H1 (cell line): ENCODE results near the gene ARHGAP28. TPM values are rescaled to one million over a fixed set of nuclear protein-coding genes. Genes with fewer than 3 reads are reported as not detected.

Source experiments
- CTCF ChIA-PET: fragments of 300-600 bp; sonication (Branson Sonifier 250); formaldehyde crosslinking; loops from one replicate; lab custom pipeline; 2021; ENCODE audit not compliant: partially characterized antibody; lab: Charles Lee
- POLR2A ChIA-PET: fragments of 300-600 bp; sonication (Branson Sonifier 250); formaldehyde crosslinking; loops from one replicate; lab custom pipeline; 2021; ENCODE audit warnings: inconsistent platforms; ENCODE audit not compliant: partially characterized antibody; lab: Charles Lee
- DNase-seq, 2 experiments: peaks; one replicate each; pipeline versions ENCODE4 v3.0.0 to v3.0.0-alpha.2; 2010 to 2022; ENCODE audit warnings: low spot score in 2 of 2, low read depth in 1 of 2, mixed read lengths in 1 of 2
- FAIRE-seq: peaks from 2 replicates; lab custom pipeline; 2011; peaks lifted over from hg19 to GRCh38; lab: Jason Lieb, UNC
- H2AFZ ChIP-seq: 2 replicates; pipeline ENCODE4 v1.8.1; 2012; ENCODE audit warnings: low read length, inconsistent platforms
- H2AK5ac ChIP-seq: 2 replicates; pipeline ENCODE4 v1.6.1; 2013; ENCODE audit warnings: low read depth, low read length
- H2BK120ac ChIP-seq: replicated peaks from 2 replicates; pipeline ENCODE3; 2013; ENCODE audit warnings: low read depth, low read length, inconsistent platforms
- H2BK12ac ChIP-seq: 2 replicates; pipeline ENCODE4 v1.6.1; 2013; ENCODE audit warnings: low read depth, low read length
- H2BK15ac ChIP-seq: 2 replicates; pipeline ENCODE4 v1.6.1; 2013; ENCODE audit warnings: low read length
- H2BK20ac ChIP-seq: 2 replicates; pipeline ENCODE4 v1.6.1; 2013; ENCODE audit warnings: low read length
- H2BK5ac ChIP-seq: 2 replicates; pipeline ENCODE4 v1.6.1; 2013; ENCODE audit warnings: low read depth, low read length
- H3K14ac ChIP-seq: 2 replicates; pipeline ENCODE4 v1.6.1; 2013; ENCODE audit warnings: inconsistent platforms; ENCODE audit not compliant: insufficient read length
- H3K18ac ChIP-seq: 2 replicates; pipeline ENCODE4 v1.6.1; 2013; ENCODE audit warnings: low read length; ENCODE audit errors: extremely low read depth
- H3K23ac ChIP-seq: 2 replicates; pipeline ENCODE4 v1.6.1; 2013; ENCODE audit warnings: inconsistent platforms; ENCODE audit not compliant: insufficient read length
- H3K23me2 ChIP-seq: 2 replicates; pipeline ENCODE4 v1.6.1; 2013; ENCODE audit warnings: low read depth, low read length
- H3K27ac ChIP-seq: 2 replicates; pipeline ENCODE4 v1.6.1; 2011; ENCODE audit warnings: low read depth, low read length, inconsistent platforms
- H3K27me3 ChIP-seq, 4 experiments: replicated peaks in 1 of 4; 1 replicate in 1 of 4; 2 replicates in 3 of 4; pipeline versions ENCODE4 v1.6.1 to v1.8.1; 2011 to 2013; ENCODE audit warnings: low read length in 3 of 4, mild to moderate bottlenecking in 3 of 4, inconsistent platforms in 2 of 4, mixed read lengths in 2 of 4, moderate library complexity in 1 of 4; ENCODE audit not compliant: control insufficient read depth in 3 of 4, insufficient read depth in 3 of 4; ENCODE audit errors: extremely low read depth in 1 of 4
- H3K36me3 ChIP-seq, 4 experiments: 2 replicates each; pipeline versions ENCODE4 v1.6.1 to v1.8.1; 2011 to 2013; ENCODE audit warnings: mild to moderate bottlenecking in 4 of 4, low read length in 3 of 4, moderate library complexity in 2 of 4, control low read depth in 1 of 4, inconsistent platforms in 1 of 4; ENCODE audit not compliant: insufficient read depth in 4 of 4, control insufficient read depth in 2 of 4
- H3K4ac ChIP-seq: replicated peaks from 2 replicates; pipeline ENCODE3; 2013; ENCODE audit warnings: low read length, low read depth, mixed read lengths, inconsistent platforms; ENCODE audit not compliant: insufficient read length
- H3K4me1 ChIP-seq, 4 experiments: replicated peaks in 1 of 4; 1 replicate in 1 of 4; 2 replicates in 3 of 4; pipeline versions ENCODE4 v1.6.1 to v1.8.1; 2011 to 2013; ENCODE audit warnings: low read length in 3 of 4, inconsistent platforms in 2 of 4, mixed read lengths in 1 of 4; ENCODE audit not compliant: insufficient read depth in 4 of 4, control insufficient read depth in 3 of 4
- H3K4me2 ChIP-seq, 2 experiments: 2 replicates each; pipeline versions ENCODE4 v1.6.1 to v1.8.1; 2011 to 2013; ENCODE audit warnings: low read depth in 2 of 2, low read length in 2 of 2, control low read depth in 1 of 2, inconsistent platforms in 1 of 2, mild to moderate bottlenecking in 1 of 2; ENCODE audit not compliant: insufficient read depth in 1 of 2
- H3K4me3 ChIP-seq, 4 experiments: fragments of 200-600, 300-600 bp in 1 of 4; sonication (generic), shearing (Covaris generic), sonication (Bioruptor Twin) in 1 of 4; 2 replicates each; pipeline versions ENCODE4 v1.5.1 to v1.8.1; 2011 to 2016; ENCODE audit warnings: low read length in 4 of 4, low read depth in 3 of 4, control low read depth in 2 of 4, inconsistent platforms in 2 of 4, mild to moderate bottlenecking in 2 of 4, mixed read lengths in 1 of 4, moderate library complexity in 1 of 4; ENCODE audit not compliant: insufficient read depth in 2 of 4; ENCODE audit errors: extremely low read depth in 1 of 4
- H3K56ac ChIP-seq: replicated peaks from 2 replicates; pipeline ENCODE3; 2013; ENCODE audit warnings: low read depth, mild to moderate bottlenecking, mixed read lengths, low read length, inconsistent platforms; ENCODE audit not compliant: insufficient read length
- H3K79me1 ChIP-seq: 2 replicates; pipeline ENCODE4 v1.6.1; 2013; ENCODE audit warnings: low read depth, low read length, control low read depth
- H3K79me2 ChIP-seq, 2 experiments: 2 replicates each; pipeline versions ENCODE4 v1.6.1 to v1.8.1; 2012 to 2013; ENCODE audit warnings: low read length in 2 of 2, mild to moderate bottlenecking in 2 of 2, inconsistent platforms in 1 of 2; ENCODE audit not compliant: insufficient read depth in 2 of 2, control insufficient read depth in 1 of 2
- H3K9ac ChIP-seq, 4 experiments: replicated peaks in 1 of 4; 1 replicate in 1 of 4; 2 replicates in 3 of 4; pipeline versions ENCODE4 v1.6.1 to v1.8.1; 2011 to 2013; ENCODE audit warnings: low read depth in 3 of 4, low read length in 3 of 4, control low read depth in 2 of 4, mild to moderate bottlenecking in 2 of 4, moderate library complexity in 2 of 4, inconsistent platforms in 1 of 4; ENCODE audit errors: extremely low read depth in 1 of 4
- H3K9me3 ChIP-seq, 2 experiments: 2 replicates each; pipeline versions ENCODE4 v1.6.1 to v1.8.1; 2012 to 2013; ENCODE audit warnings: mild to moderate bottlenecking in 2 of 2, moderate library complexity in 2 of 2, control low read depth in 1 of 2, inconsistent platforms in 1 of 2, low read depth in 1 of 2, low read length in 1 of 2, mixed read lengths in 1 of 2; ENCODE audit not compliant: insufficient read depth in 2 of 2
- H4K20me1 ChIP-seq, 2 experiments: replicated peaks in 1 of 2; 2 replicates each; pipeline versions ENCODE3 to v1.8.1; 2011 to 2013; ENCODE audit warnings: inconsistent platforms in 2 of 2, low read length in 2 of 2, mild to moderate bottlenecking in 1 of 2; ENCODE audit not compliant: insufficient read depth in 2 of 2, control insufficient read depth in 1 of 2
- H4K5ac ChIP-seq: 2 replicates; pipeline ENCODE4 v1.6.1; 2013; ENCODE audit warnings: low read length, low read depth, mixed read lengths, inconsistent platforms; ENCODE audit not compliant: insufficient read length
- H4K8ac ChIP-seq: 2 replicates; pipeline ENCODE4 v1.8.0; 2013; ENCODE audit warnings: mild to moderate bottlenecking, moderate library complexity, low read length, inconsistent platforms; ENCODE audit not compliant: insufficient read depth; ENCODE audit errors: extremely low read depth
- H4K91ac ChIP-seq: replicated peaks from 2 replicates; pipeline ENCODE3; 2013; ENCODE audit warnings: low read length, mixed read lengths, inconsistent platforms; ENCODE audit not compliant: insufficient read length
- BRCA1 ChIP-seq: IDR thresholded peaks from 2 replicates; pipeline ENCODE4 v1.6.1; 2012; ENCODE audit warnings: low read depth, low read length, improper control_type of control experiment
- CBX5 ChIP-seq: fragments of 300-800, 300-1000 bp; sonication (generic); IDR thresholded peaks from 2 replicates; pipeline ENCODE4 v1.7.1; 2016; ENCODE audit warnings: antibody characterized with exemption, low read length, low read depth
- POLR2A ChIP-seq, 2 experiments: IDR thresholded peaks; 1 replicate in 1 of 2; 2 replicates in 1 of 2; pipeline ENCODE4 v1.6.1; 2011; ENCODE audit warnings: low read depth in 2 of 2, low read length in 2 of 2, mild to moderate bottlenecking in 2 of 2; ENCODE audit errors: control extremely low read depth in 1 of 2
- POLR2AphosphoS5 ChIP-seq: IDR thresholded peaks from 2 replicates; pipeline ENCODE4 v1.6.1; 2011; ENCODE audit warnings: low read depth, low read length
- SAP30 ChIP-seq: fragments of 300-600 bp; sonication (generic); IDR thresholded peaks from 2 replicates; pipeline ENCODE4 v1.7.1; 2012; ENCODE audit warnings: low read length, moderate library complexity, mild to moderate bottlenecking, inconsistent platforms; ENCODE audit not compliant: insufficient read depth, insufficient replicate concordance
- TCF12 ChIP-seq: IDR thresholded peaks from 2 replicates; pipeline ENCODE4 v1.6.1; 2011; ENCODE audit warnings: low read depth, mild to moderate bottlenecking, low read length
- YY1 ChIP-seq: IDR thresholded peaks from 2 replicates; pipeline ENCODE4 v1.6.1; 2011; ENCODE audit warnings: low read depth, mild to moderate bottlenecking, low read length
- WGBS, 2 experiments: shearing (Covaris generic) in 1 of 2; methylation state at CpG; one replicate each; pipeline versions ENCODE4 v1.1.6 to v1.1.7; 2013 to 2015; ENCODE audit warnings: low lambda C conversion rate in 2 of 2, mixed read lengths in 2 of 2, inconsistent platforms in 1 of 2, low coverage in 1 of 2, missing lambda C conversion rate in 1 of 2; ENCODE audit not compliant: insufficient replicate concordance in 2 of 2, insufficient coverage in 1 of 2, insufficient read length in 1 of 2; ENCODE audit errors: extremely low coverage in 1 of 2, missing lambda C conversion rate in 1 of 2; 5-methylcytosine and 5-hydroxymethylcytosine counted together
- polyA plus RNA-seq, 7 experiments: library from polyadenylated mRNA; depleted of rRNA in 3 of 7; stranded (reverse) in 5 of 7; unstranded in 2 of 7; fragments of >200 nt in 5 of 7; fragments of 200-250 nt in 2 of 7; gene quantifications; 1 replicate in 5 of 7; 2 replicates in 1 of 7; 4 replicates in 1 of 7; pipeline versions ENCODE4 v1.2.1 to v1.2.3, GENCODE V29; 2011 to 2013; ENCODE audit warnings: missing spikeins in 2 of 7, mixed read lengths in 2 of 7
- total RNA-seq: library from RNA; stranded (reverse); fragmentation: NEBNext Ultra II Directional; extraction: Animal tissue kit (Norgen Biotek cat#: 25700); gene quantifications from 2 replicates; pipeline ENCODE4 v1.2.1, GENCODE V29; 2021

Gene ARHGAP28
- total and polyA plus RNA-seq, 2 of the 8 experiments (the other 6 are each of a cell fraction or from before 2014, with no cell fraction given), result 2.9 to 14.4 TPM

DNA sequence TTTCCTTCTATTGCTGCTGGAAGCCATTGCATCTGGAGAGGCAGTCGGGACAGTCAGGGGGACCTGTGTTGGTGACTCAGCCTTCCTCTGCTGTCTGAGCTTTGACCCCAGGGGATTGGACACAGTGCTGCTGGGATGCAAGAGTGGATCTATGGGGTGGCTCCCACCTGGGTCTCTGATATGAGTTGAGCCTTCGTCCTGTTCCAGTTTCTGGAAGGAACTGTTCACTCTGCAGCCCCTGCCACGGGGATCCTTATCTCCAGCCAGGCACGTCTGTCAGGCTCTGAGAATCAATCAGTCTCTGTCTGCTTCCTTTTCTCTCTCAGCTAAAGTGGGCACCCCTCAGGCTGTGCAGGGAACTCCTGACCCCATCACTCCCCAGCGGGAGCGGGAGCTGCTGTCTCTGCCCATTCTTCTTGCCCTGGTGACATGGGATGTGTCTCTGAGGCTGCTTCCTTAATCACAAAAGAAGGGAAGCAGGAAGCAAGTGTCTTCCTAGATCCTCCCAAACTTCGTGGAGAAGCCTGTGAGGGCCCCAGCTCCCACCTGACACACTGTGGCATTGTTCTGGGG lies 51.7 kb downstream of the ARHGAP28 start:
- Histone ChIP-seq H4K20me1 (no peaks in the 10 kb centered on the region), H2BK120ac (no peak overlapping the region), H4K5ac (no peak overlapping the region), H3K4me3 (no peak overlapping the region), H3K36me3 (no peaks in the 10 kb centered on the region), H3K56ac (no peak overlapping the region), H2BK20ac (no peak overlapping the region), H2BK12ac (0 out of 2 replicates have a peak overlapping the region, but pooled peaks have one; percentile 39), H3K4ac (no peak overlapping the region), H3K27me3 (no peaks in the 10 kb centered on the region), H3K4me2 (no peak overlapping the region; a peak in 1 of 4 replicates), H3K23me2 (no peaks in the 10 kb centered on the region), H3K9me3 (no peaks in the 10 kb centered on the region), H3K79me1 (no peaks in the 10 kb centered on the region), H2BK5ac (peak overlapping the region; percentile 35; the same call in 1 of the 2 replicates), H3K79me2 (no peaks in the 10 kb centered on the region), H3K9ac (no peak overlapping the region), H4K91ac (no peak overlapping the region), H3K23ac (no peak overlapping the region), H3K4me1 (peaks cover 5 to 12% (median 6%) of the 10 kb centered on the region in 4 experiments), H3K14ac (no peak overlapping the region), H3K27ac (no peak overlapping the region), H3K18ac (no peak overlapping the region), H2AFZ (no peak overlapping the region), H2BK15ac (no peak overlapping the region), H4K8ac (no peak overlapping the region; the same call in 1 of the 2 replicates), H2AK5ac (no peak overlapping the region)
- DNase-seq, result no peak
- ChIA-PET CTCF (interaction anchor here (1.5 to 1.6 kb wide), 2 partner anchors 74 to 98 kb away, joined by 3 to 4 read pairs; no protein-coding TSS in a partner anchor), POLR2A (no interaction called here)
- 81% methylated on average over 7 of the region's 7 CpGs; no CpG with 5 or more reads in 1 of the 2 experiments for WGBS, 2 experiments
- no peak for FAIRE-seq
- TF ChIP-seq SAP30 (no peak), CBX5 (no peak), BRCA1 (no peak), POLR2A (IDR thresholded peaks at IDR 0.05; ENCODE audit: control extremely low read depth in 1 of 2, low read depth in 2 of 2, low read length in 2 of 2) (no peak), YY1 (no peak), POLR2AphosphoS5 (no peak), TCF12 (no peak)
